Endothelial cell of hepatic sinusoid (primary cell): Measurements from ENCODE around the gene EIF4G1.

Source experiments
- in situ Hi-C: cut with HindIII; loops from 2 replicates; pipeline ENCODE4 v1.10.0; 2017; ENCODE audit warnings: low sequenced_read_pairs

EIF4G1 gene

DNA sequence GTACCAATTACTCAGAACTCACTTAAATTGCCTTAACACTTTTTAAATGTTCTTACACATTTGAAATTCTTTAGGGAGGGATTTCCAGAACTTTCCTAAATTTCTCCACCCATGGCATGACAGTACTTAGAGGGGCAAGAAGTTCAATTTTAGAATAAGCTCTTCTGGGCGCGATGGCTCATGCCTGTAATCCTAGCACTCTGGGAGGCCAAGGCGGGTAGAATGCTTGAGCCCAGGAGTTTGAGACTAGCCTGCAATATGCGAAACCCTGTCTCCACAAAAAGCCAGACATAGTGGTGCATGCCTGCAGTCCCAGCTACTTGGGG lies 33.6 kb downstream of the EIF4G1 start:
- in situ Hi-C loops, result no loop called here

DNA sequence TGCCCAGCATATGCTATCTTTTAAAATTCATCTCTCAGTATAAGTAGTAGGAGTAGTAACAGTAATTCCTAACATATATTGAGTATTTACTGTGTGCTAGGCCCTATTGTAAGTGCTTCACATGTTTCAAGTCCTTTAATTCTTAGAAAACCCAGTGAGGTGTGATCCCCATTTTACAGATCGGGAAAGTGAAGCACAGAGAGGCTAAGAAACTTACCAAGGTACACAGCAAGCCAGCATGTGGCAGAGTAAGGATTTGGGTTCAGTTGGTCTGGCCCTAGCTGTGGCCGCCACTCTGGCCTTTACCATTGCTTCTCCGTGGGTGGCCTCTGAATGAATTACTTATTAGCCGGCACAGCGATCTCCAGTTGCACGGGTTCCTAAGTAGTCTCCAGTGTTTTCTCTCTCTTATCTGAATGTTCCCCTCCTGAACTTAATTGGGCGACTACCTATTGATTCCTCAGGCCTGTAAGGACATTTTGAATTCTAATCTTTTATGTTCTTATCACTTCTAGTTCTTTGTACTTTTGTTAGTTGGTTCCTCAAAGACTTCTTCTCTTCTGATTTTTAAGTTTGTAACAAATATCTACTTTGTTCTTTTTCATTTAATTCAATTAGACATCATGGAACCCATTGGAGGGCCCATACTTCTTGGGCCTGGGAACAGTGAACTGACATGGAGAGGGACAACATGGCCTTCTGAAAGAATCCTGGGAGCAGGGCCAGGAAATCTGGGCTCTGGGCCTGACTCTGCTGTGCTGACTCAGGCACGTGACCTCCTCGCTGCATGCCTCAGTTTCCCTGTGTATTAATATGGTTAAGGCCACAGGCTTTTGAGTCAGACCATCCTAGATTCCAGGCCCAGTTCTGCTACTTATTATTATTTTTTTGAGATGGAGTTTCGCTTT lies 35.4 kb downstream of the EIF4G1 start:
- in situ Hi-C loops, result no loop called here

DNA sequence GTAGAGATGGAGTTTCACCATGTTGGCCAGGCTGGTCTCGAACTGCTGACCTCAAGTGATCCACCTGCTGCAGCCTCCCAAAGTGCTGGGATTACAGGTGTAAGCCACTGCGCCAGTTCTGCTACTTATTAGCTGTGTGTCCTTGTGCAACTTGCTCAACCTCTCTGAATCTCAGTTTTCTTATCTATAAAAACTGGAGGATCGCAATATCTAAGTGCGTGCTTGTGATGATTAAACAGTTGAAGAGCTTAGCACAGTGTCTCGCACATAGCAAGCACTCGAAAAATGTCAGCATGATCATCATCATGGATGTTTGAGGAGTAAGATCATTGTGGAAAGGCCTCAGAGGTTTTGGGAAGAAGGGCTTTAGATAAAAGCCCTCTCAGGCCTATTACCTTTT lies 36.2 kb downstream of the EIF4G1 start:
- in situ Hi-C loops, result no loop called here

DNA sequence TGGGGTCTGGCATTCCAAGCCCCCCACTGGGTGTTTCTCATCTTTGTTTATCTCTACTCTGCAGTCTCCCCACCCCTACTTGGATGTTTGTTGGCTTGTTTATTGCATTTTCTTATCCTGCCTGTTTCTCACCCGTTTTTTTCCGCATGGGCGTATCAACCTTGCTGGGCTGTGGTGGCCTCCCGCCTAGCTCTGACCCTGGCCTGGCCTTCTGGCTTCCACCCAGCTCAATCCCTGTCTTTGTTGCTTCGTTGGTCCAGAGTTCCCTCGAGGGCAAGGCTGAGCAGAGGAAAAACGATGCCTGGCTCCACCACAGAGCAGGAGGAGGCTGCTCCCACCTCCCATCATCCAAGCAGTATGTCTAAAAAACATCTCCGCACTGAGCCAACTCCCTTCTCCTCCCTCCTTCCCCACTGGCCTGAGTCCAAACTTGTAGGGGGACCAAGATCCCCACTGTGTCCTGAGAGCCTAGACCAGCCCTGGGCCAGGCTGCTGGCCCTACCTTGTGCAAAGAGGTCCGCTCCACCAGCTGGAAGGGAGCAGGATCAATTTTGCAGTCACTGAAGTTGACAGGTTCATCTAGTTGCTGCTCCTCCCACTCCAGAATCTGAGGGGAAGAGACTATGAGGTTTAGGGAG lies 37.2 kb downstream of the EIF4G1 start:
- in situ Hi-C loops, result no loop called here

DNA sequence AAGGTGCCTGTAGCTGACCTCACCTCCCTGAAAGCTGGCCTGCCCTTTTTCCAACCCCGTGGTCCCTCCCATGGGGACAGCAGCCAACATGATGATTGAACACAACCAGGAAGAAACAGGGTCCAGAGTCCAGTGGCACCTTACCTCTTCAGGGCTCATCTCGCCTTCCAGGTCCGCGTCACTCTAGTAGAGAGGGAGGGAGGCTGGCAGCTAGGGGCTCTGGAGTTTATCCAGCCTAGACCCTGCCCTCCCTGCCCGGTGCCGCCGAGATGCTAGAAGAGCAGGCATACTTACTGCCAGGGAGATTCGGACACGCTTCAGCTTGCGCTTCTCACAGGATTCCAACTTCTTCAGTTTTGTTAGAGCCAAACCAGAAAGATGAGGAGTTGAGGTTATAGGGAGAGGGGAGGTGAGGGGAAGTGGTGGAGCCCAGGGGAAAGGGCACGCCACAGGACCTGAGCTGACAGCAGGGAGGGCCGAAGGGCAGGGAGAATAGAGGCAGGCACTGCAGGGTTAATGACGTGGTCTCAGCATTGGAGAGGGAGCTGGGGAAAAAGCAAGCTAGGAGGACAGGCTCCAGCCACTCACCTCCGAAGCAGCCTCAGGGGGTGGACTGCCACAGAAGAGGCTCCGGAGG lies 37.9 kb downstream of the EIF4G1 start:
- in situ Hi-C loops, result no loop called here

DNA sequence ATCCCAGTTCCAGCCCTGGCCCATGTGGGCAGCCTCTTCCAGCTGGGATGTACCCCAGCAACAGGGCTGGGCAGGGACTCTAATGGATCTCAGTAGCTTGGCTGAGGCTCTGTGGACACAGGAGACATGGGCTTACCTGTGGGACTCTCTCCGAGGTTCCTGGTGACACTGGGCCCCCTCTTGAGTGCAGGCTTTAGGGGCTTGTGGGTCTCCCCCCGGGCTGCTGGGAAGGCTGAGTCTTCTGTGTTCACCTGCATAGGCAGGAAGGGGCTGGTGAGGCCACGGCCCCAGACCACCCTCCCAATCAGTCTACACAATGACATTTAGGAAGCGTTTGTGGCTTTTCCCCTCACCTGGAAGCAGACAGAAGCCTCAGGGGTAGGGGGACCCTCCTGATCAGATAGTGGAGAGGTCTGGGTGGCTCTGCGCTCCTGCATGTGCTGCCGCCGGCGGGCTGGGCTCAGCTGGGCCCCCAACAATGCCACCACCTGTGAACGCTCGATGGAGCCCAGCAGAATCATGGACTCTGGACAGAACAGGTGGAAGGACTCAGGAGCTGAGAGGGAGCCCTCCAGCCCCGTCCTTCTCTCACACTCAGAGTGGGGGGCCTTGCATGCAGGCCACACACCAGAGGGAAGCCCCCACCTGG lies 38.6 kb downstream of the EIF4G1 start:
- in situ Hi-C loops, result no loop called here

DNA sequence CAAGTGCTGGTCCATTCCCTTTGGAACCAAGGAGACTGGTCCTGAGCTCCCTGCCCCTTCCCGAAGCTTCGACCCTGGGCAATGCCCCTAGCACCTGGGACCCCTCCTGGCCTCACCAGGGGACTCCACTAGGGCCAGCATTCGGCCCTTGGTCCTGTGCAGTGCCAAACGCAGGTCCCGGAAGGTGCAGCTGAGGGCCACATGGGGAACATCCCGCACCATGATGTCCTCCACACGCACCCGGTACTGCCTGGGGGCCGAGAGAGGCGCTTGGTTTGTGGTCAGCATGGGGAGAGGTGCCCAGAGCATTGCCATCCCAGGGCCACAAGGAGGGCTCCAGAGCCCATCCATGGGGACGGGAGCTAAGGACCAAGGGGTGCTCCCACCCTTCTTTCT lies 39.1 kb downstream of the EIF4G1 start:
- in situ Hi-C loops, result no loop called here

DNA sequence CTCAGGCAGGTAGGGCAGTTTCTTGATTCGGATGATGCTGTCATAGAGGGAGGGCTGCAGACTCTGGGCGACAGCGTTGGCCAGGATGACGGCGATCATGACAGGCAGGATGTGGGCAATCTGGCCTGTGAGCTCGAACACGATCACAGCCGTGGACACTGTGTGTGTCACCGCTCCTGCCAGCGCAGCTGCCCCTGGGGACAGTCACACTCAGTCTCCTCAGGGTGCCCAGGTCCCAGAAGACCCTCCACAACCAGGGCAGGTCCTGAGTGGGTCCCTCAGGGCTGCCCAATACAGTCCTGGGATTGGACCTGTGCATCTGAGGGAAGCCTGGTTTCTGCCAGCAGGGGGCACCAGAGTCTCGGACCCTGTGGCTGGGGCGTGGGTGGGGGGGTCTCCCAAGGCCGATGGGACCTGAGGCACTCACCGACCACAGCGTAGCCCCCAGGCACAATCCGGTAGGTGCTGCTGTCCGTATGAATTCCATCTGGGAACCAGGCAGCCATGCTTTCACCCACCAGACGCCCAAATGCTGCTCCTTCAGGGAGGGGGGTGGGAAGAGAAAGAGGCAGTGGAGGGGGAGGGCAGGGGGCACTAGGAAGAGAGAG lies 39.8 kb downstream of the EIF4G1 start:
- in situ Hi-C loops, result no loop called here

DNA sequence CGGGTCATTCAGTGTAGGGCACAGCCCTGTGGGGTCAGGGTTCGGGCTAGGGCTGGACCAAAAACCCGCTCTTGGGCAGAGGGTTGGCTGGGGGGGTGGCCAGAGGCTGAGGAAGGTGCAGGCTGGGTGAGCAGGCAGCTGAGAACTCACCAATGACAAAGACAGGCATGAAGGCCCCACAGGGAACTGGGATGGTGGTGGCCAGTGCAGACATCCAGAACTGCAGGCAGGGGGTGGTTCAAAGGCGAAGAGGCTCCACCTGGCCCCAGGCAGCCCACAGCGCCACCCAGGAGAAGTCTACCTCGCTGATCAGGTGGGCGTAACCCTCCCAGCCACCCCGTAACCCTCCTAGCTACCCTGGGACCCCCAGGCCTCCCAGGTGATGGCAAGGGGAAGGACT lies 40.3 kb downstream of the EIF4G1 start:
- in situ Hi-C loops, result no loop called here

DNA sequence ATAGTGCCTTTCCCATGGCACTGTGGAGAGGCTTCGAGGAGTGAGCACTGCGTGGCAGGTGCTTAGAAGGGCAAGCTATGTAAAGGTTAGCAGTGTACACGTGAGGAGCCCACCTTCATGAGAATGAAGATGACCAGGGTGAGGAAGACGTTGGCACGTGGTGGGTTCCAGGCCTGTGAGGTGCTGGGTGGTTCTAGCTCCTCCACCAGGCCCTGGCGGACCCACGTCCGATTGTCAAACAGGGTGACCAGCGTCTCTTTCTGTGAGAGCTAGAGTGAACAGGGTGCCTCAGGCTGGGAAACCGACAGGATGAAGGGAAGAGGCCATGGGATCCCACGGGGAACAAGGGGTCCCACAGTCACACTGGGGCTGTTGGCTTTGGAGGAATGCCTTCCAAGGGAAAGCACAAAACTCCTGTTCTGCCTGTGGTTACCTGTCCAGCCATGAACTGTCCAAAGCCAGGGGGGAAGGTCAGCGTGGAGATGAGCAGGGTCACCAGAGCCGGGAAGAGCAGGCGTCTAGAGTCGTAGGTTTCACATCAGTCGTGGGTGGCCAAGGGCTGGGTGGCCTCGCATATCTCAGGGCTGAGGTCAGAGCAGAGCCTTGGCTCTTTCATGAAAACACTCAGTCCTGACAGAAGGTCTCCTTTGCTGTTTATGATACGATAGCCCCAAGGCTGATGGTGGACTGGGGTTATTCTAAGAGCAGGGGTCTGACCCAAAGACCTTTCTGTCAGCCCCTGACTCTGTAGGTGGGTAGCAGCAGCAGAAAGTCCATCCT lies 41.0 kb downstream of the EIF4G1 start:
- in situ Hi-C loops, result no loop called here

DNA sequence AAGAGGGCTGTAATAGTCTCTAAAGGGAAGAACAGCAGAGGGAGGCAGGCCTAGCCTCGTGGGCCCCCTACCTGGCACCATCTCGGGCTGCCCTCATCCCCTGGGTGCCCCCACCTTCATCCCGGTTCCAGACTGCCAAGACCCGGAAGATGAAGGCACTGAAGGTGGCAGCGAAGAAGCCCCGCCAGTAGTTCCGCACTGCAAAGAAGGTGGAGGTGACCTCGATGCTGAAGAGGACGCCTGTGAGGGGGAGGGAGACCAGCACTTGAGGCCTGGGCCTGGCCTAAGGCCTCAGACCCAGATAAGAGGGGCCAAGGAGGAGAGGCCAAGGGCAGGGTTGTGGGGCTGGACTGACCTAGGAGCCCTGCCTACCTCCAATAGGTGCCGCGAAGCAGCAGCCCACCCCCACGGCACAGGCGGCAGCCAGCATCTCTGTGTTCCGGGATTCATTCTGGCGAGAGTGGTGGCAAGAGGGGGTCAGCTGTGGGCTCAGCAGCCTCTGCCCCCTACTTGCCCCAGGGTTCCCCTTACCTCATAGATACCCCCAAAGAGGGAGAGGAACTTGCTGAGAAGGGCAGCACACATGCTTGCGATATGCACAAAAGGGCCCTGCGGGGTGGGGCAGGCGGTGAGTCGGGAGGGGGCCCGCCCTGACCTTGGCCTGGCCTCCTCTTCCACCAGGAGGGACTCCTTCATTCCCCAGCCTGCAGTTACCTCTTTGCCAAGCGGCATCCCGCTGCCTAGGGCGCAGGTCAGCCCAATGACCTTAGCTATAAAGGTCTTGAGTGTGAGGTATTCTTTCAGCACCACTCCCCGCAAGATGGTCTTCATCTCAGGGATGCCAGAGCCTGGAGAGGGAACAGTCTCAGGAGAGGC lies 43.1 kb downstream of the EIF4G1 start:
- in situ Hi-C loops, result no loop called here

DNA sequence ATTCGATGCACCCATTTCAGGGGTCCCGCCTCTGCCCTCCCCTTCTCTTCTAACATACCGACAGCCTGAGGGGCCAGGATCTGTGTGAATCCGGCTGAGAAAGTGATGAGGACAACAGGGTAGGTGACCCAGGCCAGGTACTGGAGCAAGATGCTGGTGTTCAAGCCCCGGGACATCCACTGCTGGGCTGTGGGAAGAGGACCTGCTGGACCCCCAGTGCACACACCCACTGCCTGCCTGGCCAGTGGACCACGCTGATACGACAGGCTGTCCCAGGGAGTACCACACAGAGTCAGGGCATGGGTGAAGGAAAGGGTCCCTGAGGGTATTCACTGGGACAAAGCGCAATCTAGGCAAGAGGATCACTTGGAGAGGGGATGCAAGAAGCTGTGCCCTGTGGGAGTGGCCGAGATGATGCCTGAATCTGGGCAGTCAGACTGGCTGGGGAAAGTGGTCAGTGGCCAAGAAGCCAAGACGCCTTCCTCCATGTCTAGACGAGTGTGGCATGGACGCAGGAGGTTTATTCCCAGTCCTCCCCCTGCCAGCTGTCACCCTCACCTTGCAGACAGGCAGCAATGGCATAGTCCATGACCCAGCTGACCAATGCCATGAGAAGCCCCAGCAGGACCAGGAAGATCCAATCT lies 43.8 kb downstream of the EIF4G1 start:
- in situ Hi-C loops, result no loop called here

DNA sequence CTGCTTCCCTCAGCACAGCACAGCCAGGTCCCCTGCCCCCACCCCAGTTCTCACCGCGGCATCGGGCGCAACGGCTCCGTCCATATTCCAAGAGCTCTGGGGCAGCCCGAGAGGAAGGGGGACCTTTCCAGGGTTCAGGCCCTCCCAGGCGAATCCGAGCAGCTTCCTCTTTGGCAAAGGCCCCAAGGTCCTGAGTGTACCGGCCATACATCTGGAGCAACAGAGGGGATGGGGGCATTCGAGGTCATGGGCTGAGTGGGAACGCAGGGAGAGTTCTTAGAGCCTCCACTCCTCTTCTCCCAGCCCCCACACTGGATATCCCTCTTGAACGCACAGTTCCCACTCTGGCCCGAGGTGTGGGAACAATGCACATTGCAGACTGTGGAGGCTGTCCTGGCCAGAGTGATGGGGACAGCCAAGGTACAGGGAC lies 44.5 kb downstream of the EIF4G1 start:
- in situ Hi-C loops, result no loop called here

DNA sequence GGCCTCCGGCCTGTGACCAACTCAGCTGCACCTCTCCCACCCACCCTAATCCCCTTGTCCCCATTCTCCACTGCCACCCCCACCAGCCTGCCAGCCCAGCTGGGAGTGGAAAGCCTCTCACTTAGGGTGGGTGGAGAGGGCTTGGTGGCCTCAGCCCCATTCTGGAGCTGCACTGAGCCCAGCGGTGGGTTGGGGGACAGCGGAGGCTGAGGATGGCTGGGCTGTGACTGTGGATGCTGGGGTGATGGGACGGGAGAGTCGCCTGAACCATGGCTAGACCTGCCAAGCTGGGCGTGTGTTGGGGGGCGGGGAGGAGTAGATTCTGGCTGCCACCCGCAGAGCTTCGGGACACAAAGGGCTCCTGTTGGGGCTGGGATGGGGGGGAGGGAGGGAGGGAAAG lies 45.2 kb downstream of the EIF4G1 start:
- in situ Hi-C loops, result no loop called here

DNA sequence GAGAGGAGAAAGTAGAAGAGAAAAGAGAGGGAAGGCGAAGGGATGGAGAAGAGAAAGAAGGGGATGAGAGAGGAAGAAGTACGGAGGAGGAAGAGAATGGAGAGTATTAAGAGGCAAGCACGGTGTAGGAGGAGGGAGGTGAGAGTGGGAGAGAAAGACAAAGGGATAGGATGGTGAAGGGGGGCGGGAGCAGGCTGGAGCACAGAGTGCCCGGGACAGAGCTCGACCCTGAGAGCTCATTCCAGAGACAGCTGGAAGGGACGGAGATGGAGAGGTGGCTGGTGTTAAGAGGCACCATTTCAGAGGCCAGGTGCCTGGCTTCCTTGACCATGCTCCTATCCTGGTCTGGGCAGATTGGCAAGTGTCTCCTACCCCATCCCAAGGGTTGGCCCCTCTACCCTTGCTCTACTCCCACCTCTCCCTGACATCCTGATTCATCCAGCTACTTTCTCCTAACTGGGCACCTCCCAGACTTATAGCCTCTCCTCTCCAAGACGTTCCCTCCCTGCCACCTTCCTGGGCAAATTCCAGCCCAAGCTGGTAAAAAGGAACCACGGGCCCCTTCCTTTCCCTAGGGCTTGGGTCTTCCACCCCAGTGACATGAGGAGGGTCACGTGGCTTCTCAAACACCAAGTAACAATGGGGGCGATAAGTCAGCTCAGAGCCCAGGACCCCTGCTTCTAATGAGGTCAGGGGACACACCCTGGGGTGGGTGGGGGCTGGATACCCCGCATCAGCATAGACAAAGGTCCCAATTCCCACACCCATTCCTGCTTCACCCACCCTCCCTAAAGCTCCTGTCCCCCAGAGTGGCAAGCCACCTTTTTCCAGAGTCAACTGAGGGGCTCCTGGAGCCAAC lies 45.9 kb downstream of the EIF4G1 start:
- in situ Hi-C loops, result no loop called here

DNA sequence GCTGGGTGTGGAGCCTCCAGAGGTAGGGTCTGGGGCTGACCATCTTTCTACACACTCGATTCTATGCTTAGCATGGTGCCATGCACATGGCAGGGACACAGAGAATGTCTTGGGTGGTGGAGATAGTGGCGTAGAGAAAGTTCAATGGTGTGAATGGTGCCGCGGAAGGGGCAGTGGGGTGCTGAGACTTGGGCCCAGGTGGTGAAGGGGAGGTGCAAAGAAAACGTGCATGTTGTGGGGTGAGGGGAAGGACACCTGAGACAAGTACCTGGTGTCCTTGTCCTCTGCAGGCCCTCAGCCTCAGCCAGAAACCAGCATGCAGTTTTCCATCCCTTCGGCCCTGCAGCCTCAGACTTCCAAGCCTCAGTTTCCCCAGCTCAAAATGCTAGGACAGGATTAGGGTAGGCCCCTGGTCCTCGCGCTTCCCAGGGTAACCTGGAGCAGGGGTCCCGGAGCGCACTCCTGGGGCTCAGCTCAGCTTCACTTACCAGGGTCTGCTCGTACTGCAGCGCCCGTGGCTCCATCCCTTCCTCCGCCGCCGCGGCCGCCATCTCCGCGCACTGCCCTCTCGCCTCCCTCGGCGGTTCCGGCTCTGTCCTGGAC lies 46.6 kb downstream of the EIF4G1 start:
- in situ Hi-C loops, result no loop called here

DNA sequence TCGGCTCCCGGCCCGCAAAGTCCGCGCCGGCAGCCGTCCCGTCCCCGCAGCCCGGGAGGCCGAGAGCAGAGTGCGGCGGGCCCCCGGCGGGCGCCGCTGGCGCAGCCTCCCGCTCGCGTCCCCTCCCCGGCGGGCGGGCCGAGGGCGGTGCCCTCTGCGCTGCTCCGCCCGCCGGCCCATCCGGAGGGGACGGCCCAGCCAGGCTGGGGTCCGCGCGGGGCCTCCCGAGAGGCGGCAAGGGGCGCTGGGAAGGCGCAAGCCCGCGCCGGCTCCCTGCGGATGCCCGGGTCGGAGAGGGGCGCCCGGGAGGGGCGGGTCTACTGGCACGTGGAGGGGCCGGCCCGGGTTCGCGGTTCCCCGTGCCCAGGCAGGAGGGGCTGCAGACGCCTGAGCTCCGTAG lies 47.1 kb downstream of the EIF4G1 start, which contains the start of the genes CLCN2 and POLR2H:
Gene CLCN2, minus strand, starts transcription at position 74 of the 400 bp plus-strand sequence. CDS start 126 bp downstream, outside the sequence.
Gene POLR2H, plus strand, starts transcription at position 179 of the 400 bp plus-strand sequence. CDS start 1,783 bp downstream, outside the sequence.
- in situ Hi-C loops, result no loop called here
